ENCODE measurements around the gene RPL13.

The RPL13 gene

DNA sequence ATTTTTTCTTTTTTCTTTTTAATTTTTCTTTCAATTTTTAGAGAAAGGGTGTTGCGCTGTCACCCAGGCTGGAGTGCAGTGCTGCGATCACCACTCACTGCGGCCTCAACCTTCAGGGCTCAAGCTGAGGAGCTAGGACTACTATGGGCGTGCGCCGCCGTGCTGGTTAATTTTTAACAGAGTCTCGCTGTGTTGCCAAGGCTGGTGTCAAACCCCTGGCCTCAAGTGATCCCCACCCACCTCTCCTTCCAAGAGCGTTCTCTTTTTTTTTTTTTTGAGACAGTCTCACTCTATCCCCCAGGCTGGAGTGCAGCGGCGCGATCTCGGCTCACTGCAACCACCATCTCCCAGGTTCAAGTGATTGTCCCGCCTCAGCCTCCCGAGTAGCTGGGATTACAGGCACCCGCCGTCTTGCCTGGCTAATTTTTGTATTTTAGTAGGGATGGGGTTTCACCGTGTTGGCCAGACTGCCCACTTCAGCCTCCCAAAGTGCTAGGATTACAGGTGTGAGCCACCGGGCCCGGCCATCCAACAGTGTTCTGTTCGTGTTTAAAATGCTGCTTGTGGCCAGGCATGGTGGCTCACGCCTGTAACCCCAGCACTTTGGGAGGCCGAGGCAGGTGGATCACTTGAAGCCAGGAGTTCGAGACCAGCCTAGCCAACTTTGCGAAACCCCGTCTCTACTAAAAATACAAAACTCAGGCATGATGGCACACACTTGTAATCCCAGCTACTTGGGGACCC lies 14.5 kb upstream of the RPL13 start:
- no peak for DNase-seq

DNA sequence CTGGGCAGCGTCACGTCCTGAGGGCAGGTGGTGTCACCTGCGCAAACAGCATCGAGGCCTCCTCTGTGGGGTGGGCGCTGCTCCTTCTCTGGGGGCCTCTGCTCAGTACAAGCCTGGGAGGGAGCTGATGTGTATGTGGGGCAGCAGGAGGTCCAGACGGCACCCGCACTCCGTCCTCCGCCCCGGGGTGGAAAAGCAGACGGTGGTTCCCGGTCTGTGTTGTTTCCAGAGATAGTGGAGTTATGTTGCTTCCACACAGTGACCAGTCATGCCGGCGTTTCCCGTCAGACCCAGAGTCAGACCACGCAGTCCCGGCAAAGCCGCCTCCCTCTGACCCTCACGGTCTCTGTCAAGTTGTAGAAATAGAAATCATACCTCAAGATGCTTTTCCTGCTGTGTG lies 13.7 kb upstream of the RPL13 start:
- no peak for DNase-seq

DNA sequence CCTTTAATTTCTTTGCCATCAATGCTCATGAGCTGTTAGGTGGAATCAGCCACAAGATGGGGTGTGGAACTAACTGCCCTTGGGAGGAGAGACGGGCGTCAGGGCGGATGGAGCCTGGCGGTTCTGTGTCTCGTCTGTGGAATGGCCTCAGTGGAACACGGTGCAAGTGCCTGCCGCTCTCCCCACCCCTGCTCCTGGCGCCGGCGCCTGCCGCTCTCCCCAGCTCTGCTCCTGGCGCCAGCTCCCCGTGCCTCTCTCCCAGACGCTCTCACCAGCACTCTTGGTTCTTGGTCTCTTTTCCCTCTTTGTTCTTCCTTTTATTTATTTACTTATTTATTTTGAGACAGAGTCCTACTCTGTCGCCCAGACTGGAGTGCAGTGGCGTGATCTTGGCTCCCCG lies 13.2 kb upstream of the RPL13 start:
- no peak for DNase-seq

DNA sequence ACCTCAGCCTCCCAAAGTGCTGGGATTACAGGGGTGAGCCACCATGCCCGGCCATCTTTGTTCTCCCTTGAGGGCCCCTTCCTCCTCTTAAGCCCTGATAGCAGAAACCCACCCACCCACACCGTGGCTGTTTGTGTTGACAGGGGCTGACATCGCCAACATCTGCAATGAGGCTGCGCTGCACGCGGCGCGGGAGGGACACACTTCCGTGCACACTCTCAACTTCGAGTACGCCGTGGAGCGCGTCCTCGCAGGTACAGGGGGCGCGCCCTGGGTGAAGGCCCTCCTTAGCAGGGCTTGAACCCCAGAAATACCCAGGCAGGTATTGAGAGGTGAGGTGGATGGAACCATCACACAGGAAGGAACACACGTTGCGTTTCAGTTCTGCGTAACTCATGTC lies 12.6 kb upstream of the RPL13 start:
- DNase-seq: no peak

DNA sequence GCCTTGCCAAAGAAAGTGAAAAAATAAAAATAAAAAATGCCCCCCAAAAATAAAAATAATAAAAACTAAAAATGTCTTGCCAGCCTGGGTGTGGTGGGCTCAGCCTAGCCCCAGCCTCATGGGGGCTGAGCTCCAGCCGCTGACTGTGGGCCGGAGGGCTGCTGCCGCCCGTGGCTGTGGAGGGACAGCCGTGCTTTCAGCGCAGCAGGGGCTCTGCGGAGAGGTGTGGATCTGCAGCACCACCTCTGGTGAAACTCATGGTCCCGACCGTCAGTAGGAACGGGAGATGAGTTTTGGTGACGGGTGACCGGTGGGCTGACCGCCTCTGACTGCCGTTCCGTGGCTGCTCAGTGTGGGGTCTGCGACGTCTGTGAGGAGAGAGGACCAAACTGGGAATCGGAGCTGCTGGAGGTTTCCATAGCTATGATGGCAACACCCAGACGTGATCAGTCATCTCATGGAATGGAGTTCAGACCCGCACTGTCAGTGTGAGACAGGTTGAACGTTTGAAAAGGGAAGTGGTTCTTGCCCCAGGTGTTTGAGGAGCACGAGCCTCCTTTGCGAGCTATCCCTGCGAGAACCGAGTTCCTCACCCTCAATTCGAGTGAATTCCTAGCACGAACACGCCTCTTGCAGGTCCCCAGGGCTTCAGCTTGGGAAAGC lies 12.0 kb upstream of the RPL13 start:
- DNase-seq: no peak

DNA sequence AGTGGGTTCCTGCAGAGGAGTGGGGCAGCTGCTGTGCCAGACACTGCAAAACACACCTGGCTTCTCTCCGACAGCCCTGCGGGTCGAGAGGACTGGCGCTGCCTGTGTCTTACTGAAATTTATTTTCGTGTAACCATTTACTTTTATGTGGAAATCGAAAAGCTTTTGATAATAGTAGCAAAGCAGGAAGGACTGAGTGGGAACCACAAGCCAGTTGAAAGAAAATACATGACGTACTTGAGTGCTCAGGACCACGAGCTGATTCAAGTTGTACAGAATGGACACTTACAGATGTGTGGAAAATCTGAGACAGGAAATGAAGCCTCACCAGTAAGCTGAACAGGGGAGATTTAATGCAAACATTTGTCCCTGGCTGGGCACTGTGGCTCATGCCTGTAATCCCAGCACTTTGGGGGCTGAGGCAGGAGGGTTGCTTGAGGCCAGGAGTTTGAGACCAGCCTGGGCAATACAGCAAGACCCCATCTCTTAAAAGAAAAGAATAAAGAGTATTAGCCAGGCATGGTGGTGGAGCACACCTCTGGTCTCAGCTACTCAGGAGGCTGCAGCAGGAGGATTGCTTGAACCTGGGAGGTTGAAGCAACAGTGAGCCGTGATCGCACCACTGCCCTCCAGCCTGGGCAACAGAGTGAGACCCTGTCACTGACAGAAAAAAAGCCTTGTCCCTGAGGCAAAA lies 11.3 kb upstream of the RPL13 start:
- DNase-seq: no peak

DNA sequence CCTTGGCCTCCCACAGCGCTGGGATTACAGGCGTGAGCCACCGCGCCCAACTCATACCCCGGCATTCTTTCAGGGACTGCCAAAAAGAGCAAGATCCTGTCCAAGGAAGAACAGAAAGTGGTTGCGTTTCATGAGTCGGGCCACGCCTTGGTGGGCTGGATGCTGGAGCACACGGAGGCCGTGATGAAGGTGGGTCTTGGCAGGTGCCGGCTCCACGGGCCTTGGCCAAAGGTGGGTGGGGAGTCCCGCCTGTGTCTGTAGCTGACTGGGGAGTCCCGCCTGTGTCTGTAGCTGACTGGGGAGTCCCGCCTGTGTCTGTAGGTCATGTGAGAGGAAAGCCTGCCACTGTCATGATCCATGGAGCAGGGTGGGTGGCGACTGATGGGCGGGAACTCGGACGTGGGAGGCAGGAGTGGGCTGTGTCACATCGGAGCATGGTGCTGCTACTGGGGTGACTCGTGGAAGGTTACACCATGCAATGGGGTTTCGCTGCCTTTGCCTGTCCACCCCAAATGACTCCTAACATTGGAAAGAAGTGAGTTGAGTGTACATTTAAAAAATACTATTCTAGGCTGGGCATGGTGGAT lies 10.0 kb upstream of the RPL13 start:
- DNase-seq: no peak

DNA sequence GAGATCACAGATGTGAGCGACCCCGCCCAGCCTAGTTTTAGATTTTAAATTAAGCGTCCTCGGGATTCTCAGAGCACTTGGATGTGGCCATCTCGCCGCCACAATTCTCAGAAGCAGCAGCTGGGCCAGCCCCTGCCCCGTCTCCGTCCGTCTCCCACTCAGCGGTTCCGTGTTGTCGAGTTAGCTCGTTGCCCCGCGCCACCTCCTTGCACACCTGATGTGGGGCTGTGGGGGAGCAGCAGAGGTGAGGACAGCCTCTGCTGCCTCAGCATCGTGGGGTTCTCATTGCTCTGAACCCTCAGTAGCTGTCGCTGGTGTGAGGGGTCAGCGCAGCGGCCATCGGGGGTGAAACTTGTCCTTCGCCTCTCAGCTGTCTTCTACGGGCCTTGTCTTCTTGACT lies 8.2 kb upstream of the RPL13 start:
- no peak for DNase-seq

DNA sequence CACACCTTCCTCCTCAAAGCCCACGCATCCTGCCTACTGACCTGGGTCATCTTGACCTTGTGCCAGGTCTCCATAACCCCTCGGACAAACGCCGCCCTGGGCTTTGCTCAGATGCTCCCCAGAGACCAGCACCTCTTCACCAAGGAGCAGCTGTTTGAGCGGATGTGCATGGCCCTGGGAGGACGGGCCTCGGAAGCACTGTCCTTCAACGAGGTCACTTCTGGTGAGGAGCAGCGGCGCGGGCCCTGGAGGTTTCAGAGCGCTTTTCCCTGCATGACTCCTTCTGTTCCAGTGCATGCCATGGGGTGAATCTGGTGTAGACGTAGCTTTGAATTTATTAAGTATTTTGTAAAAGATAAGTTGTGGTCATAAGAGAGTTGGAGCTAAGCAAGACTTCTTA lies 7.6 kb upstream of the RPL13 start:
- DNase-seq: no peak

DNA sequence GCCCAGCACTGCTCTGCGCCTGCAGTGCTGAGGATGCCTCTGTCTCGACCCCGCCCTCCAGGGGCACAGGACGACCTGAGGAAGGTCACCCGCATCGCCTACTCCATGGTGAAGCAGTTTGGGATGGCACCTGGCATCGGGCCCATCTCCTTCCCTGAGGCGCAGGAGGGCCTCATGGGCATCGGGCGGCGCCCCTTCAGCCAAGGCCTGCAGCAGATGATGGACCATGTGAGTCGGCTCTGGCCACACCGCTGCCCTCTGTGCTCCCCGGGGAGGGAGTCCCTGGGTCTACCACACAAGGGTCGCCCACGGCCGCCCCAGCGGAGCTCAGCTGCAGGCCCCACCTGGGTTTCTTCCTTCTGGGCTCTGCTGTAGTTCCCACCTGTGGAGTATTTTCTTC lies 6.7 kb upstream of the RPL13 start:
- DNase-seq: no peak

DNA sequence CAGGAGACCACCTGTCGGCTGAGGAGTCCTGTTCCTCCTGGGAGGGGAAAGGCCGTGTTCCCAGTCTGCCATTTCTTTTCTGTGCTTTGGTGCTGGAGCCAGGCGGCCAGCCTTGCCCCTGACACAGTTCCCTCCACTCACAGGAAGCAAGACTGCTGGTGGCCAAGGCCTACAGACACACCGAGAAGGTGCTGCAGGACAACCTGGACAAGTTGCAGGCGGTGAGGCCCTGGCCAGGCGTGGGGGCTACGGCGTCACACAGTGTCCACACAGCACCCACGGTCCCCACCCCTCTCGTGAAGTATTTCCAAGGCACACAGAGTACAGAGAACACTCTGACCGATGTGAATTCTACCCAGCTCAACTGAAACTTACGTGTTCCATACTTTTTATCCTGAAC lies 6.1 kb upstream of the RPL13 start:
- DNase-seq: no peak

DNA sequence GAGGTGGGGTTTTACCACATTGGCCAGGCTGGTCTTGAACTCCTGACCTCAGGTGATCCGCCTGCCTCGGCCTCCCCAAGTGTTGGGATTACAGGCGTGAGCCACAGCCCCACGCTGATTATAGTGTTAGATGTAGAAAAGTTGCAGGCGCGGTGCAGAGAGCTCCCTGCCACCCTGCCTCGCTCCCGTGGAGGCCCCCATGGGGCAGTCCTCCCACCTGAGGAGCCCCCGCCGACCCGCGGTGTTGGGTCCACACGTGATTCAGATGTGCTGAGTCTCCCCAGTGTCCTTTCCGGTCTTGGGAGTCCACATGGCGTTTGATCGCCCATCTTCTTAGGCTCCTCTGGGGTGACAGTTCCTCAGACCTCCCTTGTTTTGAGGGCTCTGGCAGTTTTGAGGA lies 5.2 kb upstream of the RPL13 start:
- no peak for DNase-seq

DNA sequence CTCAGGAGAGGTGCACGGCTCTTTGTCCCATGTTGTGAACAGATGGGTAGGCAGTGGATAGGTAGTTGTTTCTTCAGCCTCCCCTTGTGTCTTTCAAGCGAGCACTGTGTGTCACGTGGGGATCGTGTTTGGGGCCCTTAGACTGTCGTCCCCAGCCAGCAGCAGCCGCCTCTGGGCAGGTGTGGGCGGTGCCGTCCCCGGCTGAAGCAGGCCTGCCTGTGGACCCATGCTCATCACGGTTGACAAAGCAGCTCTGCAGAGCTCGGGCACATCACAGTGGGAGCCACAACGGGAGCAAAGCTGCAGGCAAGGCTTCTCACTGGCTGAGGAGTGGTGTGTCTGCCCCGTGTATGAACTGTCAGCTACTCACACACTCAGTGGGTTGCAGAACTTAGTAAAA lies 4.7 kb upstream of the RPL13 start:
- no peak for DNase-seq

DNA sequence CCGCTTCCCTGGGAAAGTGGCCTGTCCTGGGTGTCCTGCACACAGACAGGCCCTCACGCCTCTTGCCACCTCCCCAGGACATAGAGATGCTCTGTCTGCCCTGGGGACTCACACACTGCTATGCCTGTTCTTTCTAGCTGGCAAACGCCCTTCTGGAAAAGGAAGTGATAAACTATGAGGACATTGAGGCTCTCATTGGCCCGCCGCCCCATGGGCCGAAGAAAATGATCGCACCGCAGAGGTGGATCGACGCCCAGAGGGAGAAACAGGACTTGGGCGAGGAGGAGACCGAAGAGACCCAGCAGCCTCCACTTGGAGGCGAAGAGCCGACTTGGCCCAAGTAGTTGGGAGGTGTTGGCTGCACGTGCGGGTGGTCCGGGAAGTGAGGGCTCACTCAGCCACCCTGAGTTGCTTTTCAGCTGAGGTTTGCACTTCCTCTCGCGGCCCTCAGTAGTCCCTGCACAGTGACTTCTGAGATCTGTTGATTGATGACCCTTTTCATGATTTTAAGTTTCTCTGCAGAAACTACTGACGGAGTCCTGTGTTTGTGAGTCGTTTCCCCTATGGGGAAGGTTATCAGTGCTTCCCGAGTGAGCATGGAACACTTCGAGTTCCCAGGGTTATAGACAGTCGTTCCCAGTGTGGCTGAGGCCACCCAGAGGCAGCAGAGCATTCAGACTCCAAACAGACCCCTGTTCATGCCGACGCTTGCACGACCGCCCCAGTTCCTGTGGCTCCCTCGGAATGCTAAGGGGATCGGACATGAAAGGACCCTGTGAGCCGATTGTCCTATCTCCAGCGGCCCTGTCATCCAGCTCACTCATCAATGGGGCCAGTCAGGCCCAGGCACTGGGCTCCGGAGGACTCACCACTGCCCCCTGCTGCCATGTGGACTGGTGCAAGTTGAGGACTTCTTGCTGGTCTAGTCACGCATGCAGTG lies 3.5 kb upstream of the RPL13 start:
- DNase-seq: peak; percentile 92

DNA sequence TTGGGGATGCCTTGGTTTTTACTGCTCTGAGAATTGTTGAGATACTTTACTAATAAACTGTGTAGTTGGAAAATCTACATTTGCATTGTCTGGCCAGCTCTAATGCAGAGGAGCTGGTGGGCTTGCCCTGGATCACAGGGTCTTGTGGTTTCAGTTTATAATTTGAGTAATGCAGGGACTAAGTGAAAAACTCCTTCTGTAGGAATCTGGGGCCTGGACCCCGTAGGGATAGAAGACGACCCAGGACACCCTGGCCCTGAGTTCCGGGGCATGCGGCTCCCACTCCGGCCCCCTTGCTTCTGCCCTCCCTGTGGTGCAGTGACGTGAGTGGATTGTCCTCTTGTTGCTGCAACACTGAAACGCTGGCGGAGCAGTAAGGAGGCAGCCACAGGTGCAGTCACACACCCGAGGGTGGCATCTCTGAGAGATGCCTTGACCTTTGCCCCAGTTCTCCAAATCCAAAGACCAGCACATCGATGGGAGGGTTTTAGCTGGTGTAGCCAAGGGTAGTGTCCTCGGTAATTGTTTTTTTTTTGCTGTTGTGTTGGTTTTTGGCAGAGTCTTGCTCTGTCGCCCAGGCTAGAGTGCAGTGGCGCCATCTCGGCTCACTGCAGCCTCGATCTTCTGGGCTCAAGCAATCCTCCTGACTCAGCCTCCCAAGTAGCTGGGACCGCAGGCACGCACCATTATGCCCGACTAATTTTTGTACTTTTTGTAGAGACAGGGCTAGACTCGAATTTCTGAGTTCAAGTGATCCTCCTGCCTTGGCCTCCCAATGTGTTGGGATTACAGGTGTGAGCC lies 2.6 kb upstream of the RPL13 start:
- no peak for DNase-seq

DNA sequence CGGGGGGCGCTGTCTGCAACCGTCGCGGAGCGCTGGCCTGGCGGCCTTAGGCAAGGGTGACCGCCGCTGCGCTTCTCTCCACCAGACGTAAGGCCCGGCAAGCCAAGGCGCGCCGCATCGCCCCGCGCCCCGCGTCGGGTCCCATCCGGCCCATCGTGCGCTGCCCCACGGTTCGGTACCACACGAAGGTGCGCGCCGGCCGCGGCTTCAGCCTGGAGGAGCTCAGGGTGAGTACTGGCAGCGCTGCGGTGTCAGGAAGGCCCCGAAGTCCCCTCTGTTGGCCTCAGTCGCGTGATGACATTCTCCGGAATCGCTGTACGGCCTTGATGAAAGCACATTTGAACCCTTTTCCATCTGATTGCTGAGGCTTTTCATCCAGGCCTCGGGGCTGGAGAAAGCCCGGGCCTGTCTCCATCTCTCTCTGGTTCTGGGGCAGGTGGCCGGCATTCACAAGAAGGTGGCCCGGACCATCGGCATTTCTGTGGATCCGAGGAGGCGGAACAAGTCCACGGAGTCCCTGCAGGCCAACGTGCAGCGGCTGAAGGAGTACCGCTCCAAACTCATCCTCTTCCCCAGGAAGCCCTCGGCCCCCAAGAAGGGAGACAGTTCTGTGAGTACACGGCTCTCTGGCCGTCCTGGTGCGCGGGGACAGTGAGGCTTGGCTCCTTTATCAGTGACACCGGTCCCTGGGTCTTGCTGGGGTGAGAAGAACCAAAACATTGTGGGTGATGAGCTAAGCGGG lies 831 bp downstream of the RPL13 start:
- no peak for DNase-seq

DNA sequence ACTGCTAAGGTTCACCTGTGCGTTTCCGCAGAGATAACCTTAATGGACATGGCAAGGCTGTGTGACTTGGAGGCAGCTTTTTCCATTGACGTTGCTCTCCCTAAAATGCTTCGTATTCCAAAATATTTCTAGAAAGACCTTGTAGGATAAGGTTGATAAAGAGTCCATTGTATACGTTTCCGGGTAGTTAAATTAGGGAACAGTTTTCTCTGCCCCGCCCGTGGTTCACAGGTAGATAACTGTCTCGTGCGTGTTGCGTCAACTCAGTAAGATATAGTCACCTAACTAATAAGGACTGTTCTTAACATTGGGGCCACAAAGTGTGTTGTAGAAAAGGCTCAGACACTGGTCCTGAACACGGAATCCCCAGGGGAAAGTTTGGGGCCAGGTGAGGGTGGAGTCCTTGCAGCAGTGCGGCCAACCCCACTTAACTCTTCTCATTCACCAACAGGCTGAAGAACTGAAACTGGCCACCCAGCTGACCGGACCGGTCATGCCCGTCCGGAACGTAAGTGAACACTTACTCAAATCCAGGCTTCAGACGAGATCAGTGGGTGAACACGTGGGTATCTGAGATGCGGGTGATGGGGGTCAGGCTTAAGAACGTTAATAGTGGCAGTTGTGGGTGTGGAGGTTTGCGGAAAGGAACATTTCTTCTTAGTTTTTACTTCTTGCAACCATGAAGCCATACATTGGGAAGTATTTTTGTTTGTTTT lies 1.6 kb downstream of the RPL13 start:
- no peak for DNase-seq

DNA sequence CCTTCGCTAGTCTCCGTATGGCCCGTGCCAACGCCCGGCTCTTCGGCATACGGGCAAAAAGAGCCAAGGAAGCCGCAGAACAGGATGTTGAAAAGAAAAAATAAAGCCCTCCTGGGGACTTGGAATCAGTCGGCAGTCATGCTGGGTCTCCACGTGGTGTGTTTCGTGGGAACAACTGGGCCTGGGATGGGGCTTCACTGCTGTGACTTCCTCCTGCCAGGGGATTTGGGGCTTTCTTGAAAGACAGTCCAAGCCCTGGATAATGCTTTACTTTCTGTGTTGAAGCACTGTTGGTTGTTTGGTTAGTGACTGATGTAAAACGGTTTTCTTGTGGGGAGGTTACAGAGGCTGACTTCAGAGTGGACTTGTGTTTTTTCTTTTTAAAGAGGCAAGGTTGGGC lies 2.5 kb downstream of the RPL13 start:
- no peak for DNase-seq

DNA sequence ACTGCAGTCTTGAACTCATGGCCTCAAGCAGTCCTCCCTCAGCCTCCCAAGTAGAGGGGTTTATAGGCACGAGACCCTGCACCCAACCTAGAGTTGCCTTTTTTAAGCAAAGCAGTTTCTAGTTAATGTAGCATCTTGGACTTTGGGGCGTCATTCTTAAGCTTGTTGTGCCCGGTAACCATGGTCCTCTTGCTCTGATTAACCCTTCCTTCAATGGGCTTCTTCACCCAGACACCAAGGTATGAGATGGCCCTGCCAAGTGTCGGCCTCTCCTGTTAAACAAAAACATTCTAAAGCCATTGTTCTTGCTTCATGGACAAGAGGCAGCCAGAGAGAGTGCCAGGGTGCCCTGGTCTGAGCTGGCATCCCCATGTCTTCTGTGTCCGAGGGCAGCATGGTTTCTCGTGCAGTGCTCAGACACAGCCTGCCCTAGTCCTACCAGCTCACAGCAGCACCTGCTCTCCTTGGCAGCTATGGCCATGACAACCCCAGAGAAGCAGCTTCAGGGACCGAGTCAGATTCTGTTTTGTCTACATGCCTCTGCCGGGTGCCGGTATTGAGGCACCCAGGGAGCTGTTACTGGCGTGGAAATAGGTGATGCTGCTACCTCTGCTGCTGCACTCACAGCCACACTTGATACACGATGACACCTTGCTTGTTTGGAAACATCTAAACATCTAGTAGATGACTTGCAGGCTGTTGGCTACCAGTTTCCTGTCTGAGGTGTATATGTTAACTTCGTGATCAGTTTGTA lies 3.3 kb downstream of the RPL13 start:
- no peak for DNase-seq

All from activated effector memory CD4-positive, alpha-beta T cell treated with anti-CD3 and anti-CD28 coated beads, Interleukin-2, amount 50 U/mL, for 16 hours (primary cell).